IPS-NIHi11 (cell line): ENCODE results near the gene HOXB2.

Experiments used
- DNase-seq: peaks from one replicate; pipeline ENCODE4 v3.0.0; 2012; ENCODE audit warnings: mixed read lengths, low spot score

The HOXB2 gene

GRCh38 chr17:48578616-48579470, 33.9 kb upstream of the HOXB2 start:
- DNase-seq: no peak

DNA sequence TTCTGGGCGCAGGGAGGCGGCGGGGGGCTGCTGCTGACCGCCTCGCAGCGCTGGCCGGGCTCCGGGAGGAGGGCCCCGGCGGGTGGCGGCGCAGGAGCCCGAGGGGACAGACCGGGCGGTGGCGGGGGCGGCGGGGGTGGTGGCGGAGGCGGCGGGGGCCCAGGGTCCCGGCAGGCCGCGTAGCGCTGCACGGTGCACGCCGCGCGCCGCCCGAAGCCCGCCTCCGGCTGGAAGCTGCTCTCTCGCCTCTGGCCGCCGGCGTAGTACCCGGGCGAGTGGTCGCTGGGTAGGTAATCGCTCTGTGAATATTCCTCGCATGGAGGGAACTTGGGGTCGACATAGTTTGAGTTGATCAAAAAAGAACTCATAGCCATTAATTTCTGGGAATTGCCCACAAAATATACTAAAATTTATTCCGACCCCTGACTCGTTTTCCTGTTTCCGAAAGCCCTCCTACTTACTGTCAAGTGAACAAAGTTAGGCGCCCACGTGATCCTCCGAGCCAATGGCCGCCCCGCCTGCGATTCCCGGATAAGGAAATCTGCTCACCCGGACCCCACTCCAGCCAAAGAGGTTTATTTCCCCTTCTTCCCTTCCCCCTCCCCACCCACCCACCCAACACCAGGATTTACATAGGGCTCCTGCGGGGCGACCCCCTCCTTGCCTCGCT, 33.2 kb upstream of the HOXB2 start, which contains the start of gene HOXB4:
HOXB4 (minus strand) TSS at position 405 of the 670 bp plus-strand sequence; CDS start at position 374, 31 bp downstream.
- DNase-seq: no peak

DNA sequence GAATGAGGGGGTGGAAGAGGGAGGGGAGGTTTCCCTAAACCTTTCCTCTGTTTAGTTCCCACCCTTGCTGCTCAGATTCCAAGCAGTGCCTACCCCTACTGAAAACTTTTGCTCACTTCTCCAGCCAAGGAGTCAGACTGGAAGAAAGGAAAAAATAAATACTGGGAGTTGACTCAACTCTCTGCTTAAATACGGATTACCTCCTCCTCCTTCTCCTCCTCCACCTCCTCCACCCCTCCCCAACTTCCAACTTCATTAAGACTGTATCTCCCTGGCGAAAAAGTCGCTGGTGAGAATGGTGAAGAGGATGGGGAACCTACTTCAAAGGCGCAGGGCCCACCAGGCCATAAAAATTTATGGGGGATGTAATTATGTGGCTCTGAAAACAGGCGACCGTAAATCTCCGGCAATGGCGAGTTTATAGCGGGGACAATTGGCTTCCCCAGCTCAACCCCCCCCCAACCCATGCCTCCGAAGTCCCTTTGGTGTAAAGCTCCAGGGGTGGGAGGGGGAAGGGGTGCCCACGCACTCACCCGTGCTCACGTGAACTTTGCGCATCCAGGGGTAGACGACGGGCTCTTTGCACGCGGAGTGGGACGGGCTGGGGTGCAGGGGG, 32.5 kb upstream of the HOXB2 start:
- DNase-seq: no peak

DNA sequence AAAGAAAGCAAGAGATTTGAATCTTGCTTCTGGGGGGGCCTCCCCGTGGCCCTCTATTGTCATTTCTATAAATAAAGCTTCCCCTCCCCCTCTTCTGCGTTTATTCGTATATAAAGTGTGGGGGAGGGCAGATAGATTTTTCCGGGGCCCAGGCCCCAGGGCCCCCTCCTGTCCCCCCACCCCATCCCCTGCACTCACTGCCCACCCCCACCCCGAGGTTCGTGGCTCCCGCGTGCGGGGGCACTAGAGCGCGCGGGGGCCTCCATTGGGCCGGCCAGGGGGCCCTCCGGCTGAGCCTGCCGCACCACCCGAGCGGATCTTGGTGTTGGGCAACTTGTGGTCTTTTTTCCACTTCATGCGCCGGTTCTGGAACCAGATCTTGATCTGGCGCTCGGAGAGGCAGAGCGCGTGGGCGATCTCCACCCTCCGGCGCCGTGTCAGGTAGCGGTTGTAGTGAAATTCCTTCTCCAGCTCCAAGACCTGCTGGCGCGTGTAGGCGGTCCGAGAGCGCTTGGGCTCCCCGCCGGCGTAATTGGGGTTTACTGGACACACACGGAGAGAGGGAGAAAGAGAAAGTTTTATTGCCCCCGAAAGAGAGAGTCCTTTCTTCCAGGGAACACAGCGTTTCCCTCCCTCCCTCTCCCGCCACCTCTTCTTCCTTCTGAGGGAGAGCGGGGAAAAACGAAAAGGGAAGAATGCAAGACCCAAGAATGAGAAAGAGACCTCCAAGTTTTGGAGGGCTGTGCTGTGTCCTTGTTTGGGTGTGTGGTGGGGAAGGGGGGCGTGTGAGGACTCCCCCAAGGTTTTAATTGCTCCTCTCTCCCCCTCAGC, 31.8 kb upstream of the HOXB2 start:
- no peak for DNase-seq

- no peak for DNase-seq
These were observed 31.0 kb upstream of the HOXB2 start for GRCh38 chr17:48575673-48576478.

GRCh38 chr17:48575066-48575582, 30.2 kb upstream of the HOXB2 start:
- DNase-seq: no peak

DNA sequence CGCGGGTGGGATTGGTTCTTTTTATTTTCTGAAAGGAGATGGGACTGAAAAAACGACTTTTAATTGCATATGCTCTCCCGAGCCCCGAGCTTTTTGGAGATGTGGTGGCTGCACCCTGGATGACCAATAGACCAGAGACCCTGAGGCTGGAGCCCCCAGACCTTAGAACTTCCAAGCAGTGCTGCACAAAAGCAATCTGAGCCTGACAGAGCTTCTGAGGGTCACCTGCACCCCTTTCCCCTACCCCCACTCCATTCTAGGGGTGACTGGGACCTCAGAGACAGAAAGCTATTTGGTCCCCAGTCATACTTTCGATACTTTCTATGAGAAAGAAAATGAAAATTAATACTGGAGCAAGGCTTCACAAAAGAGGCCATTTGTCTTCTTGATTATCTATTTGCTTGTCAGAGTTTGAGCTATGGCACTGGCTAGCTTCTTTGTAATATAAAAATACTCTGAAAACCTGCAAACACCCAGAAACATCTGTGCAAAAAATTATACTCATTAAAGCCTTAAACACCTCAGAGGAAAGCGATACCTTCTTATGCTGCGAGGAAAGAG, 29.7 kb upstream of the HOXB2 start:
- DNase-seq: no peak

GRCh38 chr17:48571826-48572417, 27.0 kb upstream of the HOXB2 start:
- no peak for DNase-seq

- DNase-seq: no peak
These were observed 26.3 kb upstream of the HOXB2 start for GRCh38 chr17:48571024-48571818.

- no peak for DNase-seq
These were observed 25.6 kb upstream of the HOXB2 start for GRCh38 chr17:48570325-48571023.

DNA sequence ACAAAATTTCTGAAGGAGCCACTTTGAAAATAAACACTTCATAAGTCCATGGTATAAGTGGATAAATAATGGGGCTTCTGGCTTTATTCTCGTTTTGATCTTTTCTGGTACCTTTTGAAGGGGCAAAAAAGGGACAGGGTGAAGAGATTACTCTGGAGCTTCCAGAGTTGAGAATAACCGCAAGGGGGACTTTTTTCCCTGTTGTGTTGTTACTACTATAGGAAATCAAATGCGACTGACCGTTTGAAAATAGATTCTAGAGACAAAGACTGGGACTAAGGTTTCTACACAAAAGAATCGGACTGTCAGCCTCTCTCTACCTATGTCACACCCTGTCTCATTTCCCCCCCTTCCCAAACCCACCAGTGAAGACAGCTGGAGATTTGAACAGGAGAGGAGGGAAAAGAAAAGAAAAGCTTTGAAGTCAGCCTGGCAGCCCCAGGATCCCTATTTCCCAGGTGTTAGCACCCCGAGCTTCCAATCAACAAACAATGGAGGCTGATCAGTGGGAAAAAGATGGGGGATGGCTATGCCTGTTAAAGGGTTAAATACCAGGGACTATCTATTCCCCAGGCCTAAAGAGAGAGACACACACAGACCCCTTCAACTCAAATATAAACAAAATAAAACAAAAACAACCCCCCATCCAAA, 24.9 kb upstream of the HOXB2 start:
- no peak for DNase-seq

DNA sequence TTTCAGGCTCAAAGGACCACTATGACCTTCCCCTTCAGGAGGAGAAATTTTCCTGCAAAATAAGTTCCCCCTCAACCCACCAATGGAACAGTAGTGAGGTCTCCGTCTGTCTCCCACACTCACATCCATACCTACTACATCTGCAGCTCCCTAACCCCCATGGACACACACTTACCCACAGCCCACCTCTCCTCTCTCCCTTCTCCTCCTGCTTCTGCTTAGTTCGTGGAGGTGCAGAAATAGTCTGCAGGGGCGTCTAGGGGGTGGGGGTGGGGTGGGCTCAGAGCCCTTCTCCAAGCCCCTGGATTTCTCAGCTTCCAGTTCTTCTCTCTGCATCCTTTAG, 24.3 kb upstream of the HOXB2 start:
- DNase-seq: no peak

- no peak for DNase-seq
These were observed 23.8 kb upstream of the HOXB2 start for GRCh38 chr17:48568499-48569239.

GRCh38 chr17:48567646-48568354, 22.9 kb upstream of the HOXB2 start:
- DNase-seq: no peak

GRCh38 chr17:48567209-48567608, 22.3 kb upstream of the HOXB2 start:
- DNase-seq: no peak

DNA sequence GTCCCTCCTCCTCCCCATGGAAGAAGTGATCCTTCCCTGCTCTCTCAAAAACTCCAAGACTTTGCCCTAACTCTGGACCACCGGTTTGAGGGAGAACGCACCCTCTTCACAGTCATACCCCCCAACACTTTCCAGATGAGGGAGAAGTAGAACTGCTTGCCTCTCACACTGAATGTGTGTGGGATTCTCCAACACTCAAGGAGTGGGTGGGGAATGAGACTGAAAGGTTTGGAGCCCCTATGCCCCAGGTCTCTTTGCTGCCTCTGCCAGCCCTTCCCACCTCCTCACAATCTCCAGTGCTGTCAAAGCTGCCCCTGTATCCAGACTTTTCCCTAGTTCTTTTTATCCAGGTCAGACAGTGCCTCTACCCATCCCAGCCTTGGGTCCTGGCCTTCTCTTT, 21.8 kb upstream of the HOXB2 start:
- no peak for DNase-seq
